ENCODE measurements around the gene ZFAND3.

DNA sequence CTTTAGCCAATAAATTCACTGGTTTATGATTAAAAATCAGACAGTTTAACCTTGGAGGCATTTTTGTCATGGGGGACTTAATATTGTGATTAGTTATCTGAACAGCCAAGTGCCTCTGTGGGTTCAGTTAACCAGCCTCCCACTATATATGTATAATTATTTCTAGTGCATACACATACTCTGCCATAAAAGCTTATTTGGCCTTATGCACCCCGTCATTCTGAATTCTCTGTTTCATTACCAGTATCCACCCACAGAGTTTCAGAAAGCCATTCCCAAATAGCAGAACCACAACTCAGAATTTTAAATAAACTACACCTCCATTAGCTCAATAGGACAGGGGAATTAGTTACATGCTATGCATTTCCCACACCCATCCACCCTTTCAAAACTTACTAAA, 279.7 kb downstream of the ZFAND3 start:
- no peak for TF ChIP-seq TAF1 (IDR thresholded peaks at IDR 0.05; ENCODE audit: borderline replicate concordance, low read depth, low read length)
- TF ChIP-seq POLR2AphosphoS5 (IDR thresholded peaks at IDR 0.05; ENCODE audit: low read depth, low read length): no peak
- TF ChIP-seq YY1 (IDR thresholded peaks at IDR 0.05; ENCODE audit: low read depth): no peak
- no peak for TF ChIP-seq USF1 (IDR thresholded peaks at IDR 0.05; ENCODE audit: borderline replicate concordance, low read depth)
- no peak for TF ChIP-seq GABPA (IDR thresholded peaks at IDR 0.05; ENCODE audit: low read depth)

All from SK-N-SH (cell line).